Small intestine (tissue), 7 donors: ENCODE data around the gene TTC39B. TPM values are rescaled to one million over a fixed set of nuclear protein-coding genes. Genes with fewer than 3 reads are reported as not detected.

Experiments
- DNase-seq, 2 donors: peaks; one replicate each; pipeline versions ENCODE4 v3.0.0 to v3.0.0-alpha.2; 2013
- FAIRE-seq: peaks from 2 replicates; lab custom pipeline; 2012; peaks lifted over from hg19 to GRCh38; lab: Jason Lieb, UNC
- H3K27ac ChIP-seq, 3 donors: one replicate each; pipeline ENCODE4 v1.5.1; 2013; ENCODE audit warnings: low read length in 2 of 3, mild to moderate bottlenecking in 2 of 3, control low read depth in 1 of 3, inconsistent platforms in 1 of 3, low read depth in 1 of 3, moderate library complexity in 1 of 3
- H3K27me3 ChIP-seq, 3 donors: one replicate each; pipeline ENCODE4 v1.6.1; 2013; ENCODE audit warnings: low read length in 3 of 3, inconsistent platforms in 1 of 3; ENCODE audit not compliant: control insufficient read depth in 3 of 3, insufficient read depth in 3 of 3
- H3K36me3 ChIP-seq, 3 donors: one replicate each; pipeline ENCODE4 v1.6.1; 2013; ENCODE audit warnings: low read length in 3 of 3, inconsistent platforms in 1 of 3, low read depth in 1 of 3, mild to moderate bottlenecking in 1 of 3, moderate library complexity in 1 of 3; ENCODE audit not compliant: control insufficient read depth in 3 of 3, insufficient read depth in 2 of 3
- H3K4me1 ChIP-seq, 3 donors: one replicate each; pipeline ENCODE4 v1.6.1; 2013; ENCODE audit warnings: low read length in 2 of 3, inconsistent platforms in 1 of 3, low read depth in 1 of 3, mild to moderate bottlenecking in 1 of 3, moderate library complexity in 1 of 3; ENCODE audit not compliant: control insufficient read depth in 3 of 3, insufficient read depth in 2 of 3
- H3K4me3 ChIP-seq, 3 donors: one replicate each; pipeline ENCODE4 v1.5.1; 2013; ENCODE audit warnings: low read length in 3 of 3, control low read depth in 1 of 3, inconsistent platforms in 1 of 3, low read depth in 1 of 3, mild to moderate bottlenecking in 1 of 3, moderate library complexity in 1 of 3
- H3K9me3 ChIP-seq, 2 donors: one replicate each; pipeline ENCODE4 v1.6.1; 2013; ENCODE audit warnings: low read depth in 1 of 2, low read length in 1 of 2; ENCODE audit not compliant: control insufficient read depth in 2 of 2, insufficient read depth in 1 of 2
- WGBS, 3 donors: extraction: QIAGEN DNeasy Blood & Tissue Kit; methylation state at CpG; one replicate each; pipeline ENCODE4 v1.1.7; 2013; 5-methylcytosine and 5-hydroxymethylcytosine counted together
- polyA plus RNA-seq, 4 donors: library from polyadenylated mRNA; stranded (reverse) in 3 of 4; unstranded in 1 of 4; fragments of 200-250 nt in 3 of 4; fragments of 120-200 nt in 1 of 4; gene quantifications; one replicate each; pipeline versions ENCODE4 v1.2.1 to v1.2.3, GENCODE V29; 2013
- donor health status: healthy with polysubstance abuse.
- donor health status: control.
- donor health status: control.
- donor health status: Bipolar disorder and iron deficiency.
- donor health status: healthy.

TTC39B gene
- polyA plus RNA-seq, 4 donors = 4.8 to 33.6 (median 6.2) TPM

DNA sequence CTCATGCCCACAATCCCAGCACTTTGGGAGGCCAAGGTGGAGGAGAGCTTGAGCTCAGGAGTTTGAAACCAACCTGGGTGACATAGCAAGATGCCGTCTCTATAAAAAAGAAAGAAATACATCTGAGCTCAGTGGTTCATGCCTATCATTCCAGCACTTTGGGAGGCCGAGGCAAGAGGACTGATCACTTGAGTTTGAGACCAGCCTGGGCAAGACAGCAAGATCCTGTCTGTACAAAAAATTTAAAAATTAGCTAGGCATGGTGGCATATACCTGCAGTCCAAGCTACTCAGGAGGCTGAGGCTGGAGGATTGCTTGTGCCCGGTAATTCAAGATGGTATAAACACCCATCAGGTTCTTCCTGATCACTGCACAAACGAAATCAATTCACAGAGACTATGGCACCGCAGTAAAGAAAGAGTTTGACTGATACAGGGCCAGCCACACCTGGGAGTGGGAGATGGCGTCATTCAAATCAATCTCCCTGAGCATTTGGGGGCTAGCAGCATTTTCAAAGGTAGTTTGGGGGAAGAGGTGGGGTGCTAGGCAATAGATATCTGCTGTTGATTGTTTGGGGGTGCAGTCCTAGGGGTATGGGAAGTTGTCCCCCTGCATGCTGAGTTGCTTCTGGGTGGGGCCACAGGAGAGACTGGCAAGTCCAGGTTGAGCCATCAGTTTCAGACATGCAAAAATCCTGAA lies 169.2 kb downstream of the TTC39B start:
- H3K9me3 ChIP-seq = no peaks in the 10 kb centered on the region
- no peaks in the 10 kb centered on the region for H3K27me3 ChIP-seq
- no peaks in the 10 kb centered on the region for H3K36me3 ChIP-seq
- DNase-seq (no peak), FAIRE-seq (no peak)
- WGBS, 3 donors = 80 to 93% (median 81%) methylated on average over 6 of the region's 6 CpGs
- H3K4me3 ChIP-seq = no peak overlapping the region
- no peaks in the 10 kb centered on the region for H3K4me1 ChIP-seq
- no peak overlapping the region for H3K27ac ChIP-seq

DNA sequence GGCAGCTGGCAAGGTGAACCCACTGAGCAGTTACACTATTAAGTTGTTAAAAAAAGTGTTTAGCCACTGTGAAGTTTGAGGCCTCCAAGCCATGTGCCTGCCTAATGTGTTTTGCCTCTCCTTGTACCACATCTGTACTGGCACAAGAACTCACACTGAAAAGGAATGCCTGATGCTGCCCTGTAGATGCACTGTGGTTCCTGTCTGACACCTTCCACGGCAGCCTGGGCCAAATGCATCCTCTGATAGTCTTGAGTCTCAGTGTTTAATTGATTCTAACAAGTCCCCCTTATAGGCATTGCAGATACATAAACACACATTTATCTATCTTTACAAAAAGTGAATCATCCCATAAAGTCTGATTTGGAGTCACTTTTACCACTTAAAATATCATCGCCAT lies 169.9 kb downstream of the TTC39B start:
- no peaks in the 10 kb centered on the region for H3K4me1 ChIP-seq
- FAIRE-seq = no peak
- no peaks in the 10 kb centered on the region for H3K9me3 ChIP-seq
- no peaks in the 10 kb centered on the region for H3K36me3 ChIP-seq
- H3K27me3 ChIP-seq = no peaks in the 10 kb centered on the region
- WGBS, 3 donors = 77 to 83% (median 82%) methylated on average over 2 of the region's 2 CpGs
- no peak overlapping the region for H3K4me3 ChIP-seq
- DNase-seq = no peak
- H3K27ac ChIP-seq = no peak overlapping the region

DNA sequence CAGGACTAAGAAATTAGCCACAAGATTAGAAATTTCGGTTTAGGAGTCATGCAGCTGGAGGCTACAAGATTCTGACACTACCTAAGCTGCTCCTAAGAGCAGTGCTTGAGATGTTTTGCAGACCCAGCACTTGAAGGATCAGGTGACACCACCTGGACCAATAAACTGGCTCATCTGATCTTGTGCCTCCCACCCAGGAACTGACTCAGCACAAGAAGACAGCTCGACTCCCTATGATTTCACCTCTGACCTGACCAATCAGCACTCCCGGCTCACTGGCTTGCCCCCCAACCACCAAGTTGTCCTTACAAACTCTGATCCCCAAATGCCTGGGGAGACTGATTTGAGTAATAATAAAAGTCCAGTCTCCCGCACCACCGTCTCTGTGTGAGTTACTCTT lies 170.4 kb downstream of the TTC39B start:
- H3K9me3 ChIP-seq = no peaks in the 10 kb centered on the region
- FAIRE-seq (no peak), DNase-seq (no peak)
- 81 to 86% (median 81%) methylated on average over 5 of the region's 5 CpGs for WGBS, 3 donors
- no peaks in the 10 kb centered on the region for H3K4me1 ChIP-seq
- H3K4me3 ChIP-seq = no peak overlapping the region
- H3K27ac ChIP-seq = no peak overlapping the region
- H3K36me3 ChIP-seq = no peaks in the 10 kb centered on the region
- H3K27me3 ChIP-seq = no peaks in the 10 kb centered on the region

DNA sequence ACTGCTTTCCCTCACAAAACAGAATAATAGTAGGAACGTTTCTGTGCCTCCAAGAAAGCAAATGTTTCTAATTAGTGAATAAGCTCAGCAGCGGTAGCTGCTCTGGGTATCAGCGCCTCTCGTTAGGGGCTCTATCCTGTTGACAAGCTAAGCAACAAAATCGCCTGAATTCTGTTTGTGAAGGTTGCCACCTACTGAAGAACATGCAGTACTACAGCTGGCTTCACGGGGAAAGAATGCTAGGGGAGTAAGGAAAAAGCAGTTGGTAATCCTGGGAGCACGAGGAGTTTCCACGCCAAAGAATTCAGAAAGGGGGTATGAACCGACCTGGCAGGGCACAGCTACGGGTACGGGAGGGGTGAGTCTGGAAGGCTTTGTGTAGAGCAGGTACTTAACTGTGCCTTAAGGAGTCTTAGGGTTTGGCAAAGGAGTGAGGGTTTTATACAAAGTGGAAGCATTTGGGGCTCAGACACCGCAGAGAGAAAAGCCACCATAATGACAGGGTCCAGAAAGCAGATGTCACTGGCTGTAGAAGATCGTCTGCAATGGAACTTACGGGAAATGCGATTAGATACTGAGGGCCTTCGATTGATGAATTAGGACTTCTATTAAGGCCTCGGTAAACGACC lies 171.7 kb downstream of the TTC39B start:
- H3K9me3 ChIP-seq = no peaks in the 10 kb centered on the region
- no peak overlapping the region for H3K27ac ChIP-seq
- H3K36me3 ChIP-seq = no peaks in the 10 kb centered on the region
- H3K27me3 ChIP-seq = no peaks in the 10 kb centered on the region
- H3K4me1 ChIP-seq = no peaks in the 10 kb centered on the region
- no peak for FAIRE-seq
- no peak overlapping the region for H3K4me3 ChIP-seq
- peak; percentile 72 to 76 for DNase-seq
- WGBS, 3 donors = 28 to 30% (median 29%) methylated on average over 18 of the region's 18 CpGs

DNA sequence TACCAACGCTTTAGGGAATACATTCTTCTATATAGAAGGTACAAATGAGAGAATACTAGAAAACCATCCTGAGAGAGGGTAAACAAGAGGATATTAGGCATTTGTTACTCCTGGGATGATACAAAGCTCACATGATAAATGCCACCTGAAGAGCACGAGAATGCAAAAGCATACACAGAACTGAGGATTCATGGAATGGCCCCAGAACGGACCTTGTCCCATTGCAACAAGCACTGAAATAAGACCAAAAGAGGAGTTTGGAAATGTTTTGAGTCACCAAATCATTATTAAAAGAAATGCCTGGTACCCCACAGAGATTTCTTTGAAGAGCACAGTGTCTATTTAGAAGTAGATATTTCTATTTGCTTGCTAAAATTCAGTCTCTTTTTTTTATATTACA lies 173.5 kb downstream of the TTC39B start:
- Histone ChIP-seq H3K27me3 (no peaks in the 10 kb centered on the region), H3K4me3 (no peak overlapping the region), H3K4me1 (no peaks in the 10 kb centered on the region), H3K27ac (no peak overlapping the region), H3K36me3 (no peaks in the 10 kb centered on the region), H3K9me3 (no peaks in the 10 kb centered on the region)
- FAIRE-seq = no peak
- DNase-seq = no peak
- WGBS, 3 donors = 71 to 86% (median 74%) methylated on average over 3 of the region's 3 CpGs

DNA sequence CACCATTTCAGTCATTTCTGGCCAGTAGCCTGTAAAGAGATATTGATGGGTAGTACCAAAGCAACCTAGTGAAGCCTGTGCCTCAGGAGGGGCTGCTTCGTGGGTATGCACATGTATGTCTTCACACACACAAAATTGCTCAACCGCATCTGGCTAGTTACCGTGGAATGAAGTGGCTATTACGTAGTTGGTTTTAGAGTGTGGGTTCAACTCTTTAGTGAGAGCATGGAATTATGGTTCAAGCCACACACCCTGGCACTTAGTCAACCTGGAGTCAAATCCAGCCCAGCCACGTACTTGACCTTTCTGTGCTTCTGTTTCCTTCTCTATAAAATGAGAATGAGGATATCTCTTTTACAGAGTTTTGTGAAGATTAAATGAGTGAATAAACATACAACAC lies 174.9 kb downstream of the TTC39B start:
- H3K27ac ChIP-seq = no peak overlapping the region
- H3K4me3 ChIP-seq = no peak overlapping the region
- H3K4me1 ChIP-seq = no peaks in the 10 kb centered on the region
- no peak for DNase-seq
- 71 to 87% (median 82%) methylated on average over 5 of the region's 5 CpGs for WGBS, 3 donors
- no peaks in the 10 kb centered on the region for H3K36me3 ChIP-seq
- no peaks in the 10 kb centered on the region for H3K9me3 ChIP-seq
- no peaks in the 10 kb centered on the region for H3K27me3 ChIP-seq
- no peak for FAIRE-seq

DNA sequence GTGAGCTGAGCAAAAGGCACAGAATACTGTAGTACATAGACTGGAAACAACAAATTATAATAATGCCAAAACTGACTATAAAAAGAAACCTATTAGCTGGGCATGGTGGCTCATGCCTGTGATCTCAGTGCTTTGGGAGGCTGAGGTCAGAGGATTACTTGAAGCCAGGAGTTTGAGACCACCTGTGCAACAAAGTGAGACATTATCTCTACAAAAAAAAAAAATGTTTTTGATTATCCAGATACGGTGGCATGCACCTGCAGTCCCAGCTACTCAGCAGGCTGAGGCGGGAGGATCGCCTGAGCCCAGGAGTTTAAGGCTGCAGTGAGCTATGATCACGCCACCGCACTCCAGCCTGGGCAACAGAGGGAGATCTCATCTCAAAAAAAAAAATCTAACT lies 175.9 kb downstream of the TTC39B start:
- Histone ChIP-seq H3K36me3 (no peaks in the 10 kb centered on the region), H3K27me3 (no peaks in the 10 kb centered on the region), H3K9me3 (no peaks in the 10 kb centered on the region), H3K4me3 (no peak overlapping the region), H3K27ac (no peak overlapping the region), H3K4me1 (no peaks in the 10 kb centered on the region)
- DNase-seq (no peak), FAIRE-seq (no peak)
- 70 to 83% (median 78%) methylated on average over 5 of the region's 5 CpGs for WGBS, 3 donors

DNA sequence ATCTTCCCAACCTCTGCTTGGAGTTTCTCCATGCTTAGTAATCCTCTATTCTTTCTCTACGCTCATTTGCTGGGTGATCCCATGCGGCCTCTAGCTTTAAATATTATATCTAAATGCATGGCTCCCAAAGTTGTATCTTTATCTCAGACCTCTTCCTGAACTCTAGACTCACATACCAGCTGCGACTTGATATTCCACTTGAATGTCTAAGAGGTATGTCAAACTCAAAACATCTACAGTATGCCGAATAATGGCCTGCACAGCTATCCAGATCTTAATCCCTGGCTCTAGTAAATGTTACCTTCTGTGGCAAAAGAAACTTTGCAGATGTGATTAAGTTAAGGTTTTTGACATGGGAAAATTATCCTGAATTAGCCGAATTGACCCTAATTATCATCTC lies 179.2 kb downstream of the TTC39B start:
- Histone ChIP-seq H3K9me3 (no peaks in the 10 kb centered on the region), H3K4me3 (no peak overlapping the region), H3K36me3 (no peaks in the 10 kb centered on the region), H3K4me1 (no peaks in the 10 kb centered on the region), H3K27ac (no peak overlapping the region), H3K27me3 (no peaks in the 10 kb centered on the region)
- 87 to 89% (median 88%) methylated on average over 5 of the region's 5 CpGs for WGBS, 3 donors
- DNase-seq (no peak), FAIRE-seq (no peak)
